Left renal pelvis (tissue), 4 donors: ENCODE measurements around the gene DNAH10. TPM values are rescaled to one million over a fixed set of nuclear protein-coding genes. Genes with fewer than 3 reads are reported as not detected.

Experiments
- DNase-seq, 4 donors: peaks; one replicate each; pipeline ENCODE4 v3.0.0-alpha.2; 2013; ENCODE audit warnings: low read depth in 4 of 4, low spot score in 3 of 4
- polyA plus RNA-seq, 4 donors: library from polyadenylated mRNA; unstranded; fragments of 120-200 nt; gene quantifications; one replicate each; pipeline ENCODE4 v1.2.1, GENCODE V29; 2013; ENCODE audit not compliant: insufficient read length in 4 of 4

The DNAH10 gene
- polyA plus RNA-seq, 4 donors = 2.2 to 5.2 (median 4.3) TPM

GRCh38 chr12:123928897-123929296 lies 166.8 kb downstream of the DNAH10 start:
- no peak for DNase-seq

GRCh38 chr12:123929946-123930583 lies 168.0 kb downstream of the DNAH10 start:
- DNase-seq = no peak

GRCh38 chr12:123931686-123932321 lies 169.7 kb downstream of the DNAH10 start:
- DNase-seq = no peak

- DNase-seq = no peak
These were observed 171.1 kb downstream of the DNAH10 start for GRCh38 chr12:123933214-123933613.

GRCh38 chr12:123934016-123934620 lies 172.0 kb downstream of the DNAH10 start:
- no peak for DNase-seq

GRCh38 chr12:123934829-123935228 lies 172.7 kb downstream of the DNAH10 start:
- DNase-seq = no peak

- no peak for DNase-seq
These were observed 173.9 kb downstream of the DNAH10 start for GRCh38 chr12:123935956-123936355.

- DNase-seq = no peak
These were observed 174.4 kb downstream of the DNAH10 start for GRCh38 chr12:123936471-123936870.

GRCh38 chr12:123936956-123937706 lies 175.0 kb downstream of the DNAH10 start:
- no peak for DNase-seq

- no peak for DNase-seq
These were observed 175.8 kb downstream of the DNAH10 start for GRCh38 chr12:123937707-123938591.

- no peak for DNase-seq
These were observed 176.8 kb downstream of the DNAH10 start for GRCh38 chr12:123938679-123939480.

- DNase-seq = no peak
These were observed 177.9 kb downstream of the DNAH10 start for GRCh38 chr12:123939716-123940626.

- no peak for DNase-seq
These were observed 178.5 kb downstream of the DNAH10 start for GRCh38 chr12:123940627-123940966.

- no peak for DNase-seq
These were observed 178.9 kb downstream of the DNAH10 start for GRCh38 chr12:123941000-123941399.

GRCh38 chr12:123941624-123942237 lies 179.6 kb downstream of the DNAH10 start:
- no peak for DNase-seq

- no peak for DNase-seq
These were observed 180.1 kb downstream of the DNAH10 start for GRCh38 chr12:123942238-123942653.

GRCh38 chr12:123942911-123943648 lies 181.0 kb downstream of the DNAH10 start:
- no peak for DNase-seq
